GM23248 (cell line): ENCODE results near the gene CYP3A5.

ENCODE experiments used
- EZH2 ChIP-seq: fragments of 200-600 bp; sonication (generic); IDR thresholded peaks from 2 replicates; pipeline ENCODE4 v1.6.1; 2018; ENCODE audit warnings: antibody characterized with exemption, mild to moderate bottlenecking; ENCODE audit not compliant: insufficient read depth, poor library complexity, severe bottlenecking
- EZH2phosphoT487 ChIP-seq: fragments of 200-600 bp; sonication (generic); IDR thresholded peaks from 2 replicates; pipeline ENCODE4 v1.6.1; 2018; ENCODE audit warnings: antibody characterized with exemption, moderate library complexity, mild to moderate bottlenecking, low read depth; ENCODE audit not compliant: insufficient read depth

DNA sequence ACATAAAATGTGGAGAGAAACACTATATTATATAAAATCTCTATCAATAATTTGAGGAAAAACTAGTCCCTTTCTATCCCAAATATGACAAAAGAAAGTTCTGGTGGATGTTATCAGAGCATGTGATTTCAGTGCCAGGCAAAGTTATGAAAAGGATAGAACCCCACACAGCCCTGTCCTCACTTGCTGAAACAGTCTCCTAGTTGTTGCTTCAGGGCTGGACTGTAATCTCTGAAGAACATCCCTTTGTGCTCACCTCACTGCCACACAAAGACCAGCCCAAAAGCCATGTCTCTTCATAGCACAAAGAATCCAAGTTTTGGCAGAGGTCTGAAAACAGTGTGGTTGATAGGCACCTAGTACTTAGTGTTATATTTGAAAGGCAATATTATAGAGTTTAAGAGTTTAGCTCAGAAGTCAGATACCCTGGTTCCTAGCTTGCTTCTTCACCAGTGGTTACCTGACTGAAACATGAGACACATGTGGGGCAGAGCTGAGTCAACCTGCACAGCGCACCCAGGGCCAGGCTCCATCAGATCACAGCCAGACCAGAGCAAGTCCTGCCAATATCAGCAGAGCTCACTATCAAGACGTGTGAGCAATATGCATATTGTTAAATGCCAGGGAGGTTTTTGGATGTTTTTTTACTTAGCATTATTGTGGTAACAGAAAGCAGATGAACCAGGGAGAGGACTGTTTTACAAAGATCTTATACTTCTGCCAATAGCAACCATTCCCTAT lies 30.2 kb upstream of the CYP3A5 start:
- no peak for TF ChIP-seq EZH2
- TF ChIP-seq EZH2phosphoT487, result no peak
